ENCODE data around the gene RFNG.

RFNG gene

GRCh38 chr17:82031303-82031884 is 20.2 kb downstream of the RFNG start, which contains the start of gene RAC3:
Gene RAC3 (plus strand): TSS chr17:82031678. CDS start chr17:82031762, 84 bp downstream.
- Histone ChIP-seq H3K27me3 (ENCODE audit: control insufficient read depth, insufficient read depth, low read length) (no peaks in the 10 kb centered on the region), H3K27ac (ENCODE audit: low read length) (no peak within 1 kb of the TSS), H3K9ac (ENCODE audit: low read length) (peak within 1 kb of the TSS; percentile 48), H3K4me3 (ENCODE audit: low read length) (peak within 1 kb of the TSS; percentile 61), H3K9me3 (ENCODE audit: control insufficient read depth, low read depth, low read length) (no peaks in the 10 kb centered on the region), H3K36me3 (ENCODE audit: control insufficient read depth, low read depth, low read length) (no peaks in the 10 kb centered on the region), H3K4me1 (ENCODE audit: control insufficient read depth, low read depth, low read length) (no peaks in the 10 kb centered on the region)

GRCh38 chr17:82030470-82031302 is 20.9 kb downstream of the RFNG start:
- Histone ChIP-seq H3K4me3 (ENCODE audit: low read length) (peak overlapping the region; percentile 56), H3K36me3 (ENCODE audit: control insufficient read depth, low read depth, low read length) (no peaks in the 10 kb centered on the region), H3K9ac (ENCODE audit: low read length) (no peak overlapping the region), H3K9me3 (ENCODE audit: control insufficient read depth, low read depth, low read length) (no peaks in the 10 kb centered on the region), H3K27me3 (ENCODE audit: control insufficient read depth, insufficient read depth, low read length) (no peaks in the 10 kb centered on the region), H3K4me1 (ENCODE audit: control insufficient read depth, low read depth, low read length) (no peaks in the 10 kb centered on the region), H3K27ac (ENCODE audit: low read length) (no peak overlapping the region)

GRCh38 chr17:82029990-82030469 is 21.6 kb downstream of the RFNG start:
- H3K27ac ChIP-seq (ENCODE audit: low read length), result no peak overlapping the region
- H3K4me1 ChIP-seq (ENCODE audit: control insufficient read depth, low read depth, low read length), result no peaks in the 10 kb centered on the region
- no peaks in the 10 kb centered on the region for H3K27me3 ChIP-seq (ENCODE audit: control insufficient read depth, insufficient read depth, low read length)
- H3K36me3 ChIP-seq (ENCODE audit: control insufficient read depth, low read depth, low read length), result no peaks in the 10 kb centered on the region
- H3K4me3 ChIP-seq (ENCODE audit: low read length), result no peak overlapping the region
- H3K9me3 ChIP-seq (ENCODE audit: control insufficient read depth, low read depth, low read length), result no peaks in the 10 kb centered on the region
- no peak overlapping the region for H3K9ac ChIP-seq (ENCODE audit: low read length)

GRCh38 chr17:82029391-82029790 is 22.2 kb downstream of the RFNG start:
- Histone ChIP-seq H3K36me3 (ENCODE audit: control insufficient read depth, low read depth, low read length) (no peaks in the 10 kb centered on the region), H3K27ac (ENCODE audit: low read length) (no peak overlapping the region), H3K27me3 (ENCODE audit: control insufficient read depth, insufficient read depth, low read length) (no peaks in the 10 kb centered on the region), H3K4me3 (ENCODE audit: low read length) (no peak overlapping the region), H3K9ac (ENCODE audit: low read length) (no peak overlapping the region), H3K4me1 (ENCODE audit: control insufficient read depth, low read depth, low read length) (no peaks in the 10 kb centered on the region), H3K9me3 (ENCODE audit: control insufficient read depth, low read depth, low read length) (no peaks in the 10 kb centered on the region)

- no peaks in the 10 kb centered on the region for H3K4me1 ChIP-seq (ENCODE audit: control insufficient read depth, low read depth, low read length)
- no peaks in the 10 kb centered on the region for H3K36me3 ChIP-seq (ENCODE audit: control insufficient read depth, low read depth, low read length)
- H3K27ac ChIP-seq (ENCODE audit: low read length), result no peak overlapping the region
Measured at GRCh38 chr17:82028966-82029365, 22.6 kb downstream of the RFNG start.

GRCh38 chr17:82028246-82028645 is 23.4 kb downstream of the RFNG start:
- Histone ChIP-seq H3K9ac (ENCODE audit: low read length) (no peak overlapping the region), H3K27me3 (ENCODE audit: control insufficient read depth, insufficient read depth, low read length) (no peaks in the 10 kb centered on the region), H3K4me3 (ENCODE audit: low read length) (no peak overlapping the region), H3K4me1 (ENCODE audit: control insufficient read depth, low read depth, low read length) (no peaks in the 10 kb centered on the region), H3K9me3 (ENCODE audit: control insufficient read depth, low read depth, low read length) (no peaks in the 10 kb centered on the region), H3K36me3 (ENCODE audit: control insufficient read depth, low read depth, low read length) (no peaks in the 10 kb centered on the region), H3K27ac (ENCODE audit: low read length) (no peak overlapping the region)

More at GRCh38 chr17:82028966-82029365, 22.6 kb downstream of the RFNG start:
- no peaks in the 10 kb centered on the region for H3K9me3 ChIP-seq (ENCODE audit: control insufficient read depth, low read depth, low read length)
- no peak overlapping the region for H3K9ac ChIP-seq (ENCODE audit: low read length)
- H3K4me3 ChIP-seq (ENCODE audit: low read length), result no peak overlapping the region
- H3K27me3 ChIP-seq (ENCODE audit: control insufficient read depth, insufficient read depth, low read length), result no peaks in the 10 kb centered on the region

- Histone ChIP-seq H3K4me3 (ENCODE audit: low read length) (no peak overlapping the region), H3K9ac (ENCODE audit: low read length) (no peak overlapping the region)
Measured at GRCh38 chr17:82025401-82026107, 26.1 kb downstream of the RFNG start.

GRCh38 chr17:82024859-82025258 is 26.8 kb downstream of the RFNG start:
- Histone ChIP-seq H3K4me1 (ENCODE audit: control insufficient read depth, low read depth, low read length) (peaks cover 5% of the 10 kb centered on the region), H3K27ac (ENCODE audit: low read length) (no peak overlapping the region), H3K9ac (ENCODE audit: low read length) (no peak overlapping the region), H3K36me3 (ENCODE audit: control insufficient read depth, low read depth, low read length) (no peaks in the 10 kb centered on the region), H3K9me3 (ENCODE audit: control insufficient read depth, low read depth, low read length) (no peaks in the 10 kb centered on the region), H3K4me3 (ENCODE audit: low read length) (no peak overlapping the region), H3K27me3 (ENCODE audit: control insufficient read depth, insufficient read depth, low read length) (no peaks in the 10 kb centered on the region)

More at GRCh38 chr17:82025401-82026107, 26.1 kb downstream of the RFNG start:
- Histone ChIP-seq H3K27me3 (ENCODE audit: control insufficient read depth, insufficient read depth, low read length) (no peaks in the 10 kb centered on the region), H3K9me3 (ENCODE audit: control insufficient read depth, low read depth, low read length) (no peaks in the 10 kb centered on the region), H3K4me1 (ENCODE audit: control insufficient read depth, low read depth, low read length) (peaks cover 5% of the 10 kb centered on the region), H3K27ac (ENCODE audit: low read length) (no peak overlapping the region), H3K36me3 (ENCODE audit: control insufficient read depth, low read depth, low read length) (no peaks in the 10 kb centered on the region)

GRCh38 chr17:82023447-82024241 is 28.0 kb downstream of the RFNG start:
- Histone ChIP-seq H3K4me3 (ENCODE audit: low read length) (peak overlapping the region; percentile 77), H3K36me3 (ENCODE audit: control insufficient read depth, low read depth, low read length) (peaks cover 1% of the 10 kb centered on the region), H3K27me3 (ENCODE audit: control insufficient read depth, insufficient read depth, low read length) (no peaks in the 10 kb centered on the region), H3K9ac (ENCODE audit: low read length) (peak overlapping the region; percentile 61), H3K27ac (ENCODE audit: low read length) (no peak overlapping the region), H3K4me1 (ENCODE audit: control insufficient read depth, low read depth, low read length) (peaks cover 5% of the 10 kb centered on the region), H3K9me3 (ENCODE audit: control insufficient read depth, low read depth, low read length) (no peaks in the 10 kb centered on the region)

- Histone ChIP-seq H3K9me3 (ENCODE audit: control insufficient read depth, low read depth, low read length) (no peaks in the 10 kb centered on the region), H3K4me1 (ENCODE audit: control insufficient read depth, low read depth, low read length) (peaks cover 5% of the 10 kb centered on the region), H3K9ac (ENCODE audit: low read length) (peak within 1 kb of the TSS; percentile 84), H3K27me3 (ENCODE audit: control insufficient read depth, insufficient read depth, low read length) (no peaks in the 10 kb centered on the region), H3K27ac (ENCODE audit: low read length) (no peak within 1 kb of the TSS), H3K36me3 (ENCODE audit: control insufficient read depth, low read depth, low read length) (peaks cover 6% of the 10 kb centered on the region), H3K4me3 (ENCODE audit: low read length) (peak within 1 kb of the TSS; percentile 90)
Measured at GRCh38 chr17:82022981-82023446, 28.6 kb downstream of the RFNG start, which contains the start of gene LRRC45. Gene LRRC45 (plus strand): TSS chr17:82023305. CDS start chr17:82023644, 339 bp downstream.
